ENCODE measurements around the gene EFCAB3. TPM values are rescaled to one million over a fixed set of nuclear protein-coding genes. Genes with fewer than 3 reads are reported as not detected.

EFCAB3 gene
- not detected in 2 replicates for total RNA-seq

DNA sequence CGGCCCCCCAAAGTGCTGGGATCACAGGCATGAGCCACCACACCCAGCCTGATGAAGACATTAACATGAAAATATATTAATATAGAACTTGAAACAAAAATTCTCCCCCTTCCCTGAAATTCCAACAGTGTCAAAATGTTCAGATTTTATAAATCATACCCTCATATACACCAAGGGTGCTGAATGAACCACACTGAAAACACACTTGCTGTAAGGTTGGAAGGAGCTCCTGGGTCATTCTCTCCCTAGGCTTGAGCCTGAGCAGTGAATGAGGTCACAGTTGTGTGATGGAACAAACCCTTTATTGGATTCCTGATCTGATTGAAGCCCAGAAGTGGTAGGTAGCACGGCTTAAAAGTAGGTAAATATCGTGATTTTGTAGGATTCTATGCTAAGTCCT lies at the start of gene EFCAB3:
Gene EFCAB3, plus strand, starts transcription at position 301 of the 400 bp plus-strand sequence. CDS start 2,427 bp downstream, outside the sequence.

GRCh38 chr17:62423647-62424461 lies 43.5 kb downstream of the EFCAB3 start, which contains the start of gene METTL2A:
TSS of gene METTL2A (plus strand) at chr17:62423897. CDS start at chr17:62423903, 6 bp downstream.

Other genes starting within 250 kb of the EFCAB3 start
- 15.9 and 18.7 TPM in 2 replicates for gene METTL2A, start 43.3 kb downstream of the EFCAB3 start, total RNA-seq
- 24.6 and 25.9 TPM in 2 replicates for gene TLK2, start 98.3 kb downstream of the EFCAB3 start, total RNA-seq
- gene MRC2, start 247.1 kb downstream of the EFCAB3 start, total RNA-seq, result 7.6 and 9.5 TPM in 2 replicates

All from mammary microvascular endothelial cell (primary cell).